Subcutaneous adipose tissue (tissue), 4 donors: ENCODE data around the gene LSAMP. TPM values are rescaled to one million over a fixed set of nuclear protein-coding genes. Genes with fewer than 3 reads are reported as not detected.

Experiments
- CTCF ChIP-seq: fragments of 450-650 bp; IDR thresholded peaks from one replicate; pipeline ENCODE4 v1.5.1; 2016; ENCODE audit warnings: low read depth, mild to moderate bottlenecking, control low read depth, antibody characterized with exemption, moderate library complexity
- total RNA-seq, 4 donors: library from RNA; depleted of rRNA; stranded (reverse); fragments of >200 nt; gene quantifications; one replicate each; pipeline ENCODE4 v1.1.0, GENCODE V29; 2016

Gene LSAMP
- total RNA-seq, 4 donors from 2014 or later, result 0.38 to 1.7 (median 0.71) TPM

DNA sequence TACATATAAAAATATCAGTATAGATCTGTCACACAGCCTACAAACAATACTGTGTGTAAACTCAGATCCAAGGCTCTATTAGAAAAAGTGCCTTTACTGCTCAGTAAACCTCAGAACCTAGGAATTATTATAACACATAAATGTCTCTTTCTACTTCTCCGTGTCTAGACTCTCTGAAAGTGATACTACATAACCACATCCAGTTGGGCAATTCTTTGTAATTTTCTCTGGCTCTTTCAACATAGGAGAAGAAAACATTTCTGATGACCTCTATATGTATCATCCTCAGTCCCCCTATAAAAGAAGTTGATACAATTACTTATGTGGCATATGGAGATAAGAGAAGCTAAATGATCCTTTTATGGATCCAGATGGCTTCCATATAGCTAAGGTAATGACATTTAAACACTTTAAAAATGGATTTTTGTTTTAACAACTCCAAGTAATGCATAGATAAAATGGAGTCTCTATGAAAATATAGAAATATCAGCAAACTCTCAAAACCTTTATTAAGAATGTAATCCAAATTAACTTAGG, 104.5 kb downstream of the LSAMP start:
- TF ChIP-seq CTCF, result no peak

DNA sequence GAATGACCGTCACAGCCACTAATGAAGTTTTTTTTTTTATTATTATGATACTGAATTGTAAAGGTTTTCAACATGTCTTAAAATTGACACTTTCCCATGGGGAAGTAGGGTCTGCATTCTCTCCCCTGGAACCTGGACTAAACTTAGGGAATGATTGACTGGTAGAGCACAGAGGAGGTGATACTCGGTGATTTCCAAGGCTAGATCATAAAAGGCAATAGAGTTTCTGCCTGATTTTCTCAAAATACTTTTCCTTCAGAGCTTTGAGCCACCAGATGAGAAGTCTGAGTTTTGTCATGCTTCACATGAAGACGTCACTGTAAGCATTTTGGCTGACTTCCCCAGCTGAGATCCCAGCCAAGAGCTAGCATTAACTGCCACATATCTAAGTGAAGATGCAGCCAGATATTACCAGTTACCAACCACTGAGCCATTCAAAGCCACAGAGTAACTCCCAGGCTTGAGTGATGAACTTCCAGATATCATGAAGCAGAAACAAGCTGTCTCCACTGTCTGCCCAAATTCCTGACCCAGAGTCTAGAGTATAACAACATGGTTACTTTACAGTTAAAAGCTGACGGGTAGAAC, 105.8 kb downstream of the LSAMP start:
- TF ChIP-seq CTCF, result no peak

DNA sequence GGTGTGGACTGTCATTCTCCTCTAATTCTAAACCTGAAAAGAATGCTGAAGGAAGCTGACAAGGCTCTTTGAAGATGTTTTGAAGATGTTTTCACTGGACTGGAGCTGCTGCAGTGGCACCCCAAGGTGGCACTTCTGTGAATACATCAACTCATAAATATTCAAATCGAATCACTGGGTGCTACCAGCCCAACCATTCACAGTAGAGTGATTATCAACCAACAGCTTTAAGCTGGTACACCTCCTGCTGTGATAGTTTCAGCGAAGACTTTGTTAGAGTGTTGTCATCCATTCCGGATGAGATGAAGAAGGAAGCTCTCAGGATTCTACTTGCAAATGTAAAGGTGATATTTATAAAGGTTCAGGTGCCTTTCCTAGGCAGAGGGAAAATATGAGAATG, 106.6 kb downstream of the LSAMP start:
- no peak for TF ChIP-seq CTCF

DNA sequence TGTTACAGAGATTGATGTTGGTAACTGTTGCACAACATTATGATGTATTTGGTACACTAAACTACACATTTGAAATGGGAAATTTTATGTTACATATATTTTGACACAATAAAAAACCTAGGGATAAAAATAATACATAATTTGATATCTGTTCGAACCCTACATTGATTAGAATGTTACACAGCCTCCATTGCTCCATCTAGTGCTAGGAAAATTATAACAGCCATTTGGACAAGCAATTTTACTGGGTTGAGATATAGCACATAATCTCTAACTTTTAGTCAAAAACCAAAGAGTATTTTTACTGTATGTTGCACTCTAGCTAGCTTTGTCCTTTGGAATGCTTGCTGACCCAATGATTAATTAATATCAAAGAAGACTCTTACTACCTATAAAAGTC, 108.1 kb downstream of the LSAMP start:
- TF ChIP-seq CTCF, result no peak

GRCh38 chr3:116331380-116331779, 113.9 kb downstream of the LSAMP start:
- no peak for TF ChIP-seq CTCF

DNA sequence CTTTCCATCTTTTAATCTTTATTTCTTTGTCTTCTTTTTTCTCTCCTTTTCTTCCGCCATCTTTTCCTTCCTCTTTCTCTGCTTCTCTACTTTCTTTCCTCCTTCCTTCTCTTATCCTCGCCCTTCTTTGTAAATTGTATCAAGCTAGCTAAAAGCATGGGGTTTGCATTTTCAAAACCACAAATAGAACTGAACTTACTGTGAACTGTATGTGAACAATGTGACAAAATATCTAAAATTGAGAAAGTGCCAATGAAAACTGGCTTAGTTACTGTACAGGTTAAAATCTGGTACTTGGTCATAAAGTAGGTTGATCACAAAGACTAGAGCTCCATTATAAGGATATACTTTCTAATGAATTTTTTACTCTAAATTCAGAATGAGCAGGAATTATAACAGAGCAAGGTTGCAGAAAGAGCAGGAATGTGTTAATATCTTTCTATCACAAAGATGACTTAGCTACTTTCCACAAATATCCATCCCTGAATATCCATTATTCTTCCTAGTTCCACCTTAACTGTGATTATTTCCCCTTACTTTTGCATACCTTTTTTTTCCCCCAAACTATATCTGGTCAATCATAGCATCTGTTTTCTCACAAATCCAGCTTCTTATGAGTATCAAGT, 122.4 kb downstream of the LSAMP start:
- no peak for TF ChIP-seq CTCF

GRCh38 chr3:116318370-116318769, 126.9 kb downstream of the LSAMP start:
- TF ChIP-seq CTCF, result no peak
